Measurements from ENCODE around the gene ANGEL2.
"Not testable (repeated sequence)": the region's sequence is repeated elsewhere in the genome, so short reads cannot be mapped to it uniquely, and the experiment has no call there.

Gene ANGEL2, protein sequence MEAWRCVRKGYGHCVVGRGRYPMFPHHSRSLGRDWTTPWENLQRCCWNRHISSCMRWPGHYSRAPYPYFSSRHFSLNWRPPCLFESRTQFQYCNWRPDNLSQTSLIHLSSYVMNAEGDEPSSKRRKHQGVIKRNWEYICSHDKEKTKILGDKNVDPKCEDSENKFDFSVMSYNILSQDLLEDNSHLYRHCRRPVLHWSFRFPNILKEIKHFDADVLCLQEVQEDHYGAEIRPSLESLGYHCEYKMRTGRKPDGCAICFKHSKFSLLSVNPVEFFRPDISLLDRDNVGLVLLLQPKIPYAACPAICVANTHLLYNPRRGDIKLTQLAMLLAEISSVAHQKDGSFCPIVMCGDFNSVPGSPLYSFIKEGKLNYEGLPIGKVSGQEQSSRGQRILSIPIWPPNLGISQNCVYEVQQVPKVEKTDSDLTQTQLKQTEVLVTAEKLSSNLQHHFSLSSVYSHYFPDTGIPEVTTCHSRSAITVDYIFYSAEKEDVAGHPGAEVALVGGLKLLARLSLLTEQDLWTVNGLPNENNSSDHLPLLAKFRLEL

DNA sequence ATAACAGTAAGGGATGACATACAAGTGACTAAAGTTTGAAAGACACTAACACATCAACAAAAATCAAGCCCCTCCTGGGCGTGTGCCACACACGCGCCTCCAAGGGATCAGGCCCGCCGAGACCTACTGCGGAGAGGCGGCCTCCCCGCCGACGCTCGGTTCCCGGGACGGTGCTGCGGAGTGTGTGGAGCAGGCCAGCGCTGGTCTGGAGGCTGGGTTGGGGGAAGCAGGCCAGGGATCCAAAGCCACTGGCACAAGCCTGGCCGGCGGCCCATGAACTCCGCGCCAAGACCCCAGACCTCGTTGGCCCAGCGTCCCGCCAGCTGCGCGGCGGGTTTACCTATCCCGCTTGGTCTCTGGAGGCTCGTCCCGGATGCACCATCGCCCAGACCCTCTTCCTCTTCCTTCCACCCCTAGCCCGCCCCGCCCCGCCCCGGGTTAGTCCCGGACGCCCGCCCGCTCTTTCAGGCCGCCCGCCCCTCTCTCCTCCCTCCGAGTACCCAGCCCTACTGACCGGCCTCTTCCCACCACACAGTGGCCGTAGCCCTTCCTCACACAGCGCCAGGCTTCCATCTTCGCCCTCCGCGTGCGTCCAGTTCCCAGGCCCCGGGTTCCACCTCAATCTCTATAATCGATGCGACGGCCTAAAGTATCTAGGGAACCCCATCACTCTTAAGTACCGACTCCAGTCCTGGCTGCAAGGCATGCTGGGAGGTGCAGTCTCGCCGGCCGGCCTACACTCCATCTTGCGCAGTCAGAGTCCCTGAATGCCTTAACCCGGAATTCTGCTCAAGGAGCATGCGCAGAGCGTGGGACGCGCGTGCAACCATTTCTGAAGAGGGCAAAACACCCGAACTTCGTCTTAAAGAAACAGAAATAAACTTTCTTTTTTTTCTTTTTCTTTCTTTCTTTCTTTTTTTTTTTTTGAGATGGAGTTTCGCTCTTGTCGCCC is at the start of gene ANGEL2:
ANGEL2 (minus strand) TSS at position 769 of the 952 bp plus-strand sequence; CDS start at position 573, 196 bp downstream.
- DNase-seq (ENCODE audit: low read depth in 2 of 2): peak; percentile 93

DNA sequence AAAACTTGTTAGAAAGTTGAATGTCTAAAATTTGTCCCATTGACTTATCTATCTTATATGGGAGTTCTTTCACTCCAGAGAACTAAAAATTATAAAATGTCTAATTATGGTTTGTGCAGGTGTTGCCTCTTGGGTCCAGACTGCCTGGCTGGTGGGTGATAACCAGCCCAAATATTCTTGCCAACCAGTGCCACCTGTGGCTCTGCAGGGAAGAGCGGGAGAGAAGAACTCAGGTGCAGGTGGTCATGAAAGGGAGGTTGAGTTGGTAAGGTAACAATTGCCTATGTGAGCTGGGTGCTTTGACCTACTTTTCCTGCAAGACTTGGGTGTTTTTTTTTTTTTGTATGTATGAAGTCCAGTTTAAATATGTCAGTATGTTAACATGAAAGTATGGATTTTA is 45.6 kb upstream of the ANGEL2 start:
- DNase-seq (ENCODE audit: low read depth in 2 of 2): no peak

DNA sequence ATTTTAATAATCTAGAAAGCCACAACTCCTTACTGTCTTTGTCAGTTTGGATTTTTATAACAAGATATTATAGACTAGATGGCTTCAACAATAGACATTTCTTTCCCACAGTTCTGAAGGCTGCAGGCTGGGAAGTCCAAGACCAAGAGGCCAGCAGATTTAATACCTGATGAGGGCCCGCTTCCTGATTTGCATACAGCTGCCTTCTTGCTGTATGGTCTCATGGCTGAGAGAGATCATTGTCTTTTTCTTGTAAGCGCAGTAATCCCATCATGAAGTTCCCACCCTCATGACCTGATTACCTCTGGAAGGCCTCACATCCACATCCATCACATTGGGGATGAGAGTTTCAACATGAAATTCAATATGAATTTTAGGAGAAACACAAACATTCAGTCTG is 45.2 kb upstream of the ANGEL2 start:
- no peak for DNase-seq (ENCODE audit: low read depth in 2 of 2)

DNA sequence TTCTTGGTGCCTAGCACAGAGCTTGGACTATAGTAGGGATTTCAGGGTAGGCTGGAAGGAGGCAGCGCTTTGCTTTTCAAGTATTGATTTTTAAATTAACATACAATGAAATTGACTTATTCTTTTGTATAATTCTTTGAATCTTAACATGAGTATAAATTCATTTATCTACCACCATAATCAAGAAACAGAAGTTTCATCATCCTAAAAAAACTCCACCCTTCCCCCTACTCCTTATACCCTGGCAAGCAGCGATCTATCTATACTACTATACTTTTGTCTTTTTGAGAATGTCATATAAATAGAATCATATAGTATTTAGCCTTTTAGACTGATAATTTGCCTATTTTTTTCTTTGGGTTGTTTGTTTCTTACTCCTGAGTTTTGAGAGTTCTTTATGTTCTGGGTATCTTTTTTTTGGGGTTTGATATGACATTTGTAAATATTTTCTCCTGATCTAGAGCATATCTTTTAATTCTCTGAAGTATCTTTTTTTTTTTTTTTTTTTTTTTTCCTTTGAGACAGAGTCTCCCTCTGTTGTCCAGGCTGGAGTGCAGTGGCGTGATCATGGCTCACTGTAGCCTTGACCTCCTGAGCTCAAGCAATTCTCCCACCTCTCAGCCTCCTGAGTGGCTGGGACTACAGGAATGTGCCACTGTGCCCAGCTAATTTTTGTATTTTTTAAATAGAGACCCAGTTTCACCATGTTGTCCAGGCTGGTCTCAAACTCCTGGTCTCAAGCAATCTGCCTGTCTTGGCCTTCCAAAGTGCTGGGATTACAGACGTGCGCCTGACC is 41.8 kb upstream of the ANGEL2 start:
- DNase-seq (ENCODE audit: low read depth in 2 of 2): no peak

DNA sequence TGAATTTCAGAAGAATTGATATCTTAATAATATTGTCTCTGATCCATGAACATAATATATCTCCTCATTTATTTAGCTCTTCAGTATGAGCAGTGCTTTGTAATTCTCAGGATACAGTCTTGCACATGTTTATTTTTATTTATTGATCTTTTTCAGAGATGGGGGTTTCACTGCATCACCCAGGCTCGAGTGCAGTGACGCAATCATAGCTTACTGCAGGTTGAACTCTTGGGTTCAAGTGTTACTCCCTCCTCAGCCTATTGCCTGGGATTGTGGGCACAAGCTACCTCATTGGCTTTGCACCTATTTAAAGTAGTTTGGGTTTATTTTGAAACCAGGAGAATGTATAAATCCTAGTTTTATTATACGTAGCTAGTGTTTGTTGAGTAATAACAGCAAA is 40.1 kb upstream of the ANGEL2 start:
- no peak for DNase-seq (ENCODE audit: low read depth in 2 of 2)

DNA sequence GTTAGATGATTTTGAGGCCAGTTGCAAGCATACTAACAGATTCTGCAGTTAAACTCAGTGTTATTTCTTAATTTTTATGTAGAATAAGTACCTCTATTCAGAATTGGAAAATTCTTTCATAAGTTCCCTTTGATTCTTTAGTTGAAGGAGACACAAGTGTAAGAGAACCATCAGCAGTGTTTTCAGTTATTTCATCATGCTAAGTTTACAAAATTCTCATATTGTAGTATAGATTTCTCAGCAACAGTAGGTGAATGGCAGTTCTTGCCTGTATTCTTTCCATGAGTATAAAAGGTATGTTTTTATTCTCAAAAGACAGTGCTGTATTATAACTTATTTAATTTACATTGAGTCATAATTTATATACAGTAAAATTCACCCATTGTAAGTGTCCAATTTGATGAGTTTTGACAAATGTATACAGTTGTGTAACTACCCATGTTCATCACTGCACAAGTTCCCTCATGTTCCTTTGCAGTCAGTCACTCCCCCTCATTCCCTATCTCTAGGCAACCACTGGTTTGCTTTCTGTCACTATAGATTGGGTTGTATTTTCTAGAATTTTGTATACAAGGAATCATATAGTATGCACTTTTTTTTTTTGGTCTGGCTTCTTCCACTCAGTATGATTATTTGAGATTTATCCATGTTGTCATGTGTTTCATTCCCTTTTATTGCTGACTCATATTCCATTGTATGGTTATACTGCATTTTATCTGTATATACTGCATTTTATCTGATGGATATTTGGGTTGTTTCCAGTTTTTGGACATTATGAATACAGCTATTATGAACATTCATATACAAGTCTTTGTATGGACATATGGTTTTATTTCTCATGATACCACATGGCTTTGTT is 39.3 kb upstream of the ANGEL2 start:
- peak in 1 of 2 experiments; percentile 13 for DNase-seq (ENCODE audit: low read depth in 2 of 2)

DNA sequence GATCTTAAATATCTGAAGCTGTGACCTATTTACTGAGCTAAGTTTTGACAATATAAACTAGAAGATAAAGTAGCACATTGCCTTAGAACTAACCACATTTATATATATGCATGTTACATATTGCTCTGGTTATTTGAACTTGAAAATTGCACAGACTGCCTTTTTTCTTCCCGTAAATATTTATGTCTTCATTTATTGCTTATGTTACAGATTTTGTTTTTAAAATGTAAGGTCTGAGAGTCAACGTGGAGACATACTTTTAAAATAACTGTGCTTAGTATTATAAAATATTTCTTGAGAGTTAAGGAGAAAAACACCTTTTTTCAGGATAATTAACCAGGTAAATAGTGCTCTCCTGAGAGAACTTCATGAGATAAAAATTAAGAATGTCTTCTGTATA is 38.5 kb upstream of the ANGEL2 start:
- no peak for DNase-seq (ENCODE audit: low read depth in 2 of 2)

DNA sequence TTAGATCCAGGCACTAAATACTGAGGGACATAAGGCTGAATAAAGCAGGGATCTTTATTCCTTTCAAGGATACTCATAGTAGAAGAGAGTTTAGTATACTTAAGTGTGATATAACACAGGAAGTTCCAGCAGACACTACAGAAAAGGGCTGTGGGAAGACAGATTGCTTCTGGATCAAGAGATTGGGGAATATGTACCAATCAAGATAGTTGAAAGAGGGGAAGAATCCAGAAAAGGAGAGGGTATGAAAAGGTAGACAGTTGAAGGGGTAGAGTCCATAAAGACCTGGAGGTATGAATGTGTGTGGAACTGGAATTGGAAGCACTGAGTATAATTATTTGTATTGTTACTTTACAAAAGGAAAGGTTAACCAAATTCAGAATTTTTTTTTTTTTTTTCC is 37.8 kb upstream of the ANGEL2 start:
- no peak for DNase-seq (ENCODE audit: low read depth in 2 of 2)

DNA sequence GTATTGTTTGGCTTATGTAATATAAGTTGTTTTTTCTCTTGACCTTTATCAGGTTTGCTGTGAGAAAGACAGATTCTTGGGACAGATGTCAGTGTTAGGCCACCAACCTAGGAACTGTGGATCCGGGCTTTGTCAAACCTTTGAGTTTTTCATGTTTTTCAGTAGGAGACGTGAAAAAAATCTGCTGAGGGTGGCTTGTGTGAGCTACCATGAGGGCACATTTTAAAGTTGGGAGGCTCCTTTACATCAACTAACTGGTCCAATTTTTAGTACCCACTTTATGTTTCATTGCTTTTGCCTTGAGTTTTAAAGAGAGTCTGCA is 36.2 kb upstream of the ANGEL2 start:
- DNase-seq (ENCODE audit: low read depth in 2 of 2): no peak

DNA sequence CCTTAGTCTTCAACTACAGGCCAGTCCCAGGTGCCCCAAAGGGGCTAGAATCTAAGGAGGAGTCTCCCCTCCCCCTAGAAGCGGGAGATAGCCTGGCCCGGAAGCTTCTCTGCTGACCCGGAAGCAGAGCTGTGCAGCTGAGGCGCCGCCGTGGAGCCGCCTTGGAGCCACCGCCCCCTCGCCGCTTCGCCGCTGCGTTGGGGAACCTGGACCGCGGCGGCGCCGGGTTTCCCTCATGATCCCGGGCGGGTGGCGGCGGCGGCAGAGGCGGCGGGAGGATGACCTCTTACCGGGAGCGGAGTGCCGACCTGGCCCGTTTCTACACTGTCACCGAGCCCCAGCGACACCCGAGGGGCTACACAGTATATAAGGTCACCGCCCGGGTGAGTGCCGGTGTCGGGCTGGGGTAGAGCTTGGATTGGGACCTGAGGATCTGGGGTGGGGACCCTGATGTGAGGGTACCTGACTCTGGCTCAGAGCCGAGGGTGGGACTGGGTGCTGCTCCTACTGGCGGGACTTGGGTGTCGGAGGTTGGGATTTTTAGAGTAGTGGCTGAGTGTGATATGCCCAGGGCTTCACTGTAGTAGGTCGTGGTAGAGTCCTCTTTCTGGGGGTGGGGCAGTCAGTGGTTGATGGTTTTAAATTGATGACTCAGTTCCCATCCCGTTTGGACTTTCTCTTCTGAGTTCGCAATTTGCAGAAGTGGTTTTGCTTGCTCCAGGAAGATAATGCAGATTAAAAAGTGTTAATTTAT is 35.6 kb upstream of the ANGEL2 start, which contains the start of gene RPS6KC1:
RPS6KC1 (plus strand) TSS at position 115 of the 754 bp plus-strand sequence; CDS start at position 279, 164 bp downstream.
- DNase-seq (ENCODE audit: low read depth in 2 of 2): peak; percentile 53 to 58

DNA sequence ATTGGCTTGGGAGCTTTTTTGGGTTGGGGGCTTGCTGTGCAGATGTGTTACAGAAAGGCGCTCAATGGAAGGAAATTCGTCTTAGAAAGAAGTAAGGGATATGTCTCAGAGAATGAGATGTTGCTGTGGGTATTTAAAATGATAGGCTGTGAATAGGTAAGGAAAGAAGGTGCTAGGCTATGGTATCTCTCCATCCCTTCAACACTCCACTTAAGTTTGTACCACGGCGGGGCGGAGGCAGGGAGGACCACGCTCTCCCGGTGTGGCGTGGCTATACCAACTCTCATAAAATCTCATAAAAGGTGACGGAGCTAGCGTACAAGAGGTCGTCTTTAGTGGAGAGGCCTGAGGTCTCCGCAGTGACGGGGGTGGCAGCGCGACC is 35.1 kb upstream of the ANGEL2 start:
- no peak for DNase-seq (ENCODE audit: low read depth in 2 of 2)

DNA sequence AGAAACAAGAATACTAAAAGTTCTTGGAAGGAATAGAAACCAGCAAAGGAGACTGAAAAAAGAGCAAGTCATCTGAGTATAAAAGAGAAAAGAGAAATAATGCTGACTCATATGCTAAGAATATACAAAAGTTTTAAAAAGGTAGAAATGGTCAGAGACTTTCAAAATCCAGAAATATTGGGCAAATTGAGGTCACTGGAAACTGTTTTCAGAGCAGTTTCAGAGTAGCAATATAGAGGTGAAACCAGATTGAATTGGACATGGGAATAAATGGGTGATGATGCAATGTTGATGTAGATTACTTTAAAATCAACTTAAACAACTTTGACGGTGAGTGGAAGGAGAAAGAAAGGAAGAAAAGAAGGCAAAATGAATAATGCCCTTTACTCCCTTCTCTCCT is 33.6 kb upstream of the ANGEL2 start:
- no peak for DNase-seq (ENCODE audit: low read depth in 2 of 2)

DNA sequence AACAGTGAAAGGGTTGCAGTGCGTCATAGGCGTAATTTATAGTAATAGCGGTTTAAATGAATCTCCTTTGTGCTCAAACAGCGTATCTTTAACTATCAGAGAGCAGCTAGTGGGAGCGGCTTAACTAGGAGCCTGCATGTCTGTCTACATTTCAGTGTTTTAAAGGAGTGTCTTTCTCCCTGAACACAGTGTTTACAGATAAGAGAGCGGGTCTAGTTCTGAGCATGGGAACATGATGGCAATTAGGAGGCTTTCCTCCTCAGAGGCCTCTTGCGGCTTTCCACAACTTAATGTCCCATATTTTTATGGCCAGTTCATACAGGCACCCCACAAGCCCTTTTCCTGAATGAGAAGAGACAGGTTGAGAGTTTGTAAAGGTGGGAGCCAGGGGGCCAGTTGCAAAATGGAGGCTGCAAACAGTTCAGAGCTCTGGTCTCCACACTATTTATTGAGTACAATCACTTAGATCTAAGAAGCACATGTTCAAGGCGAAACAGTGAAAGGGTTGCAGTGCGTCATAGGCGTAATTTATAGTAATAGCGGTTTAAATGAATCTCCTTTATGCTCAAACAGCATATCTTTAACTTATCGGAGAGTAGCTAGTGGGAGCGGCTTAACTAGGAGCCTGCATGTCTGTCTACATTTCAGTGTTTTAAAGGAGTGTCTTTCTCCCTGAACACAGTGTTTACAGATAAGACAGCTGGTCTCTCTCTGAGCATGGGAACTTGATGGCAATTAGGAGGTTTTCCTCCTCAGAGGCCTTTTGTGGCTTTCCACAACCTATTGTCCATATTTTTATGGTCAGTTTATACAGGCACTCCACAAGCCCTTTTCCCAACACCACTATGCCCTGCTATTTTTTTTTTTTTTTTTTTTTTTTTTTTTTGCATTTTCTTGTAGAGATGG is 29.9 kb upstream of the ANGEL2 start:
- DNase-seq (ENCODE audit: low read depth in 2 of 2): not testable (repeated sequence)

DNA sequence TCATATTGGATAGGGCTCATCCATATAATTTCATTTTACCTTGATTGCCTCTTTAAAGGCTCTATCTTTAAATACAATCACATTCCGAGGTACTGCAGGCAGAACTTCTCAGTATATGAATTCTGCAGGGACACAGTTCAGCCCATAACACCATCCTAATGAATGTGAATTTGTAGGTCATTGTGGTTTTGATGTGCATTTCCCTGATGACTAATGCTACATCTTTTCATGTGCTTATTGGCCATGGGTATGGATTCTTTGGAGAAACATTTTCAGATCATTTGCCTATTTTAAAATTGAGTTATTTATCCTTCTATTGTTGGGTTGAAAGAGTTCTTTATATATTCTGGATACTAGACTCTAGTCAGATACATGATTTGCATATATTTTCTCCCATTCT is 25.8 kb upstream of the ANGEL2 start:
- DNase-seq (ENCODE audit: low read depth in 2 of 2): peak; percentile 25 to 26

DNA sequence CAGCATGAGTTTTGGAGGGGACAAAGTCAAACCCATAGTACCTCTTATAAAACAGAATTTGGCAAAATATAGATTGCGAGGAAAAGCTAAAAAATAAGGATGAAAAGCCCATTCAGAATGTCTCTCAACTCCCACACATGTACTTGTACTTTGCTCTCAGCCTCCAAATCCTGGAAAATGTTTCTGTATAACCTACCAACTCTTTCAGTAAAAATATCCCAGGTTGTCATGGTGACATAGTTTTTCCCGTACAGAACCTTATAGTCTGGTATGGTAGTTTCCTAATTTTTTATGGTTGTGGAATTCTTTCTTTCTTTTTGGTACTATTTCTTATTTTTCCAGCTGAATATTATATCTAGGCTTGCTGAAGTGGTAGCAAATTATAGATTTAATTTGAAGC is 19.9 kb upstream of the ANGEL2 start:
- DNase-seq (ENCODE audit: low read depth in 2 of 2): no peak

DNA sequence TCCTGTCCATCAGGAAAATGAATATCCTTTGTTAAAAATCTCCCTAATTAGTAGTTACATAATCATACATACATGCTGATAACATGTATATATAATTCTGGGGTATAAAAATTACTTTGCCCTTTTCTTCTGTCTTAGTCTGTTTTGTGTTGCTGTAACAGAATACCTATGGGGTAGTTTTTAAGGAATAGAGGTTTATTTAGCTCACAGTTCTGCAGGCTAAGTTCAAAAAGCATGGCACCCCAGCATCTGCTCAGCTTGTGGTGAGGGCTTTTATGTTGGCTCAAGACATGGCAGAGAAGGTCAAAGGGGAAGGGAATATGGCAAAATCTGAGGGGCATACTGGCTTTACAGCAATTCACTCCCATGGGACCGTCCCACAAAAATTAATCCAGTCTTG is 19.0 kb upstream of the ANGEL2 start:
- no peak for DNase-seq (ENCODE audit: low read depth in 2 of 2)

DNA sequence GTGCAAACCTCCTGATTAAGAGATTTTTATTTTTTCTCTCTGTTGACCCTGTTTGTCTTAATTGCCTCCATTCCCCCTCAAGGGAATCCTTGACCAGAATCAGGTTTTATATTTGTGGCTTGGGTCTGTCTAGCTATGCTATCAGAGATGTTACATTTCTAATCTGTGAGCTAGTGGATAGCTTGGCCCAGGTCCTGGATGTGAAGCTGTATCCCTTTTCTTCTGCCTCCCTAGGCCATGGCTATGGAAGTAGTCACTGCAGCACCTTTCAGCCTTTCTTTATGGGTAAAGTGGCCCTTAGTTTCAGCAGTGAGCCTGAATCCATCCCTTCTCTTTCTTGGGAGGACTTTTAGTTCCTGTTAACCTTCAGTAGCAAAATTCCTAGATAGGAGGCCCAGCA is 17.0 kb upstream of the ANGEL2 start:
- no peak for DNase-seq (ENCODE audit: low read depth in 2 of 2)

DNA sequence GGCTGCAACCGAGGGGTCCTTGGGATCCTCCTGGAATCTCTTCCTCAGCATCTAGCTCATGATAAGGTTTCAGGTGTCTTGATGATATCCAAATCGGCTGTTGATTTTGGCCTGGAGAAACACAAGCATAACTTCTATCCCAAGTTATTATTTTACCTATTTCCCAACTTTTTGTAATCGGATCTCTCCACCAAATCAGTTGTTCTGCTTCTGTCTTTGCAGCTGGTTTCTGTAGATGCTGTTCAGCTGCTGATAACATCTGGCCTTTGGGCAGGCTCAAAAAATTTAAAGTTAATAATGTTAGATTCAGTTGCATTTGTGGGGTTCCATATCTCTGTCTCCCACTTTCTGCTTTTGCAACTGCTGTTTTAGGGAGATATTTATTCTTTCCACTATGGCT is 11.4 kb upstream of the ANGEL2 start:
- not testable (repeated sequence) for DNase-seq (ENCODE audit: low read depth in 2 of 2)

DNA sequence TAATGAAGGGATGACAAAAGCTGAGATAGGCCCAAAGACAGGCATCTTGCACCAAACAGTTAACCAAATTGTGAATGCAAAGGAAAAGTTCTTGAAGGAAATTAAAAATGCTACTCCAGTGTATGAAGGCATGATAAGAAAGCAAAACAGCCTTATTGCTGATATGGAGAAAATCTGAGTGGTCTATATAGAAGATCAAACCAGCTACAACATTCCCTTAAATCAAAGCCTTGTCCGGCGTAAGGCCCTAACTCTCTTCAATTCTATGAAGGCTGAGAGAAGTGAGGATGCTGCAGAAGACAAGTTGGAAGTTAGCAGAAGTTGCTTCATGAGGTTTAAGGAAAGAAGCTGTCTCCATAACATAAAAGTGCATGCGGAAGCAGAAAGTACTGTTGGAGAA is 4.3 kb upstream of the ANGEL2 start:
- no peak for DNase-seq (ENCODE audit: low read depth in 2 of 2)
